AG04449 (cell line): ENCODE data around the gene ANKRD33B.
"Not testable (repeated sequence)": the region's sequence is repeated elsewhere in the genome, so short reads cannot be mapped to it uniquely, and the experiment has no call there.

Experiments used
- CTCF ChIA-PET: fragments of 350-600 bp; formaldehyde crosslinking; extraction: SDS; loops from one replicate; lab custom pipeline; 2021; ENCODE audit warnings: antibody characterized with exemption; lab: Yijun Ruan, JAX
- POLR2A ChIA-PET: fragments of 400-600, 350-600 bp; formaldehyde crosslinking; extraction: SDS; loops from one replicate; lab custom pipeline; 2020; ENCODE audit warnings: antibody characterized with exemption, inconsistent platforms; lab: Yijun Ruan, JAX
- DNase-seq: peaks from one replicate; pipeline ENCODE4 v3.0.0-alpha.2; 2010; ENCODE audit warnings: low read depth, low spot score
- H3K4me3 ChIP-seq: 2 replicates; pipeline ENCODE4 v1.5.1; 2011; ENCODE audit warnings: low read depth, mild to moderate bottlenecking, control low read depth, low read length
- TF ChIP-seq, protein P1 (sequence below): IDR thresholded peaks from one replicate; pipeline ENCODE4 v1.5.1; 2011; ENCODE audit warnings: mild to moderate bottlenecking, moderate library complexity, low read length, control low read depth, inconsistent platforms; ENCODE audit not compliant: insufficient read depth; ENCODE audit errors: missing control alignments

The ANKRD33B gene

DNA sequence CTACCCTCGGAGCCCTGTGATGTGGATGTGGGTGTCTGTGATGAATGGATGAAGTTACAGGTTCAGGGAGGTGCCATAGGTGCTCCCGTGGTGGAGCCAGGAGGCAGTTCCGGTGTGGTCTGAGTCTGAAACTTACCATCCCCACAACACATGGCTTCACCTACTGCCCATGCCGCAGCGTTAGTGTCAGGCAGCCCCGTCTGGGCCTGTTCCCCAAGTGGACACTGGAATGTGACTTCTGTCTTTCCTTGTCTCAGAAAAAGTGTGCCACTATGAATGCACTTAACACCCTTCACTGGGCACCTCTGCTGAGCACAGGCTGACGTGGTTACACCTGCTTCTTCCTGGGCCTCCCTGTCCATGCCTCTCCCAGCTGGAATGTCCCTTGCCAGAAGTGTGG, 8.6 kb downstream of the ANKRD33B start:
- H3K4me3 ChIP-seq = no peak overlapping the region
- TF ChIP-seq, protein P1, sequence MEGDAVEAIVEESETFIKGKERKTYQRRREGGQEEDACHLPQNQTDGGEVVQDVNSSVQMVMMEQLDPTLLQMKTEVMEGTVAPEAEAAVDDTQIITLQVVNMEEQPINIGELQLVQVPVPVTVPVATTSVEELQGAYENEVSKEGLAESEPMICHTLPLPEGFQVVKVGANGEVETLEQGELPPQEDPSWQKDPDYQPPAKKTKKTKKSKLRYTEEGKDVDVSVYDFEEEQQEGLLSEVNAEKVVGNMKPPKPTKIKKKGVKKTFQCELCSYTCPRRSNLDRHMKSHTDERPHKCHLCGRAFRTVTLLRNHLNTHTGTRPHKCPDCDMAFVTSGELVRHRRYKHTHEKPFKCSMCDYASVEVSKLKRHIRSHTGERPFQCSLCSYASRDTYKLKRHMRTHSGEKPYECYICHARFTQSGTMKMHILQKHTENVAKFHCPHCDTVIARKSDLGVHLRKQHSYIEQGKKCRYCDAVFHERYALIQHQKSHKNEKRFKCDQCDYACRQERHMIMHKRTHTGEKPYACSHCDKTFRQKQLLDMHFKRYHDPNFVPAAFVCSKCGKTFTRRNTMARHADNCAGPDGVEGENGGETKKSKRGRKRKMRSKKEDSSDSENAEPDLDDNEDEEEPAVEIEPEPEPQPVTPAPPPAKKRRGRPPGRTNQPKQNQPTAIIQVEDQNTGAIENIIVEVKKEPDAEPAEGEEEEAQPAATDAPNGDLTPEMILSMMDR = no peak
- ChIA-PET CTCF (no interaction called here), POLR2A (no interaction called here)
- no peak for DNase-seq

DNA sequence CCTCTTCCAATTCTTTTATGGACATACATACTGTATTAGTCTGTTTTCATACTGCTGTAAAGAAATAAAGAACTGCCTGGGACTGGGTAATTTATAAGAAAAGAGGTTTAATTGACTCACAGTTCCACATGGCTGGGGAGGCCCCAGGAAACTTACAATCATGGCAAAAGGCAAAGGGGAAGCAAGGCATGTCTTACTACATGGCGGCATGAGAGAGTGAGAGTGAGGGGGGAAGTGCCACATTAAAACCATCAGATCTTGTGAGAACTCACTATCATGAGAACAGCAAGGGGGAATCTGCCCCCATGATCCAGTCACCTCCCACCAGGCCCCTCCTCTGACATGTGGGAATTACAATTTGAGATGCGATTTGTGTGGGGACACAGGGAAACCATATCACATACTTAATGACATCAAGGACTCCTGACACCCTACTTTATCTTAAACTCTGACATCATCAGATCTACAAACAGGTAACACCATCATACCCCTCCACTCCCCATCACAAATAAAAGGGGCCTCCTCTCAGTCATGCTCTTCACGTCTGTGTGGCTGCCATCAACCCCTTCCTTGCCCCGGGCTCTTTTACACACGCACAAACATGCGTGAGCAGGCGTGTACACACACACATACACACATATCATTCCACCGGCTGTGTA, 9.7 kb downstream of the ANKRD33B start:
- no peak for DNase-seq
- ChIA-PET POLR2A (no interaction called here), CTCF (no interaction called here)
- TF ChIP-seq, protein P1 = no peak
- H3K4me3 ChIP-seq = no peak overlapping the region

DNA sequence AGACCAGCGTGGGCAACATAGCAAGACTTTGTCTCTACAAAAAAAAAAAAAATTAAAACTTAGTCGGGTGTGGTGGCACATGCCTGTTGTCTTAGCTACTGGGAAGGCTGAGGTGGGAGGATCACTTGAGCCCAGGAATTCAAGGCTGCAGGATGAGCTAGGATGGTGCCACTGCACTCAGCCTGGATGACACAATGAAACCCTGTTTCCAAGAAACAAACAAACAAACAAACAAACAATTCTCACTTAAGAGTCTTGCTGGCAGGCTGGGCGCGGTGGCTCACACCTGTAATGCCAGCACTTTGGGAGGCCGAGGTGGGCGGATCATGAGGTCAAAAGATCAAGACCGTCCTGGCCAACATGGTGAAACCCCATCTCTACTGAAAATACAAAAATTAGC, 11.0 kb downstream of the ANKRD33B start:
- DNase-seq, H3K4me3 ChIP-seq, POLR2A ChIA-PET: not testable (repeated sequence)
- CTCF ChIA-PET = interaction anchor here (3.0 kb wide), 1 partner anchor 53 kb away, joined by 10 read pairs; no protein-coding TSS in a partner anchor

DNA sequence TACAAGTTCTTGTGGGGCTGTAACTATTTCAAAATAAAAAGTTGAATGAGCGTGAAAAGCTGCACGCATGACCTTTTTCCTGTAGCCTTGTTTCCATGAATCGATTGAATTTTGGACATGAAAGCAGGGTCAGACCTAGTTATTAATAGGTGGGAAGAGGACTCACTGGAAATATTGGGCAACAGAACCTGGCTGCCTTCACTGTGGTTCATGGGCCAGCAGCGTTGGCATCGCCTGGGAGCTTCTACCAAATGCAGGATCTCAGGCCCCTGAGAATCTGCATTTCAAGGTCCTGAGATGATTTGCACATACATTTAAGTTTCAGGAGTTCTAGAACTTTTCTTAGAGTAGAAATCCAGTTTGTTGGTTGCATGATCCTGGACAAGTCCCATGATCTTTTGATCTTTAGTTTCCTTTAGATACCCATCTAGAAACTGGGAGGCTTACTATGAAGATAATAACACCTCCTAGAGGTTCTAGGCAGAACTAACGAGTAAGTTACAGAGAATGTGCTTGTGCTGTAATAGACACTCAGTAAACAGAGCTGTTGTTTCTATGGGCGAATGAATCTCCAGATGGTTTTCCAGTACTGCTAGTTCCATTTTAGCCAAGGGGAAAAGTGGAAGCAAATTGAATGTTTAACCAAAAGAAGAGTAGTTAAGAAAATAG, 12.4 kb downstream of the ANKRD33B start:
- no peak for DNase-seq
- ChIA-PET POLR2A (interaction anchor here (0.9 kb wide), 1 partner anchor 8 kb away, joined by 4 read pairs; no protein-coding TSS in a partner anchor), CTCF (interaction anchor here (1.0 to 3.0 kb wide), 4 partner anchors 9 to 123 kb away, joined by 3 to 10 read pairs (median 4); no protein-coding TSS in a partner anchor)
- TF ChIP-seq, protein P1 = no peak
- H3K4me3 ChIP-seq = no peak overlapping the region

DNA sequence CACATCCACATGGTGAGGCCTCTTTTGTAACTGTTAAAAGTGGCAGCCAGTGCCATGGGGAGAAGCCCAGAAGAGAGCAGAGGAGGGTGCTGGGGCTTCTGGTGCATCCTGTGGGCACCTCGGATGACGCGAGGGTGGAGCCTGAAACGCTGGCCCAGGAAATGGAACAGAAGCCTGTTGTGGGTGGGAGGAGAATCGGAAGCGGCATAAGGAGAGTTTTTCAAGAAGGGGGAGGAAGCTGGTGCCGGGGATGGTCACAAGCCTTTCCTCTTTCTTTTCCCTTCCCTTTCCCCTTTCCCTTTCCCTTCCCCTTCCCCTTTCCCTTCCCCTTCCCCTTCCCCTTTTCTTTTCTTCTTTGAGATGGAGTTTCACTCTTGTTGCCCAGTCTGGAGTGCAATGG, 12.9 kb downstream of the ANKRD33B start:
- TF ChIP-seq, protein P1 = no peak
- POLR2A ChIA-PET = interaction anchor here (0.9 kb wide), 1 partner anchor 9 kb away, joined by 4 read pairs; no protein-coding TSS in a partner anchor
- H3K4me3 ChIP-seq = no peak overlapping the region
- DNase-seq = no peak
- CTCF ChIA-PET = interaction anchor here (1.0 to 3.0 kb wide), 3 partner anchors 11 to 124 kb away, joined by 3 to 10 read pairs (median 4); no protein-coding TSS in a partner anchor

DNA sequence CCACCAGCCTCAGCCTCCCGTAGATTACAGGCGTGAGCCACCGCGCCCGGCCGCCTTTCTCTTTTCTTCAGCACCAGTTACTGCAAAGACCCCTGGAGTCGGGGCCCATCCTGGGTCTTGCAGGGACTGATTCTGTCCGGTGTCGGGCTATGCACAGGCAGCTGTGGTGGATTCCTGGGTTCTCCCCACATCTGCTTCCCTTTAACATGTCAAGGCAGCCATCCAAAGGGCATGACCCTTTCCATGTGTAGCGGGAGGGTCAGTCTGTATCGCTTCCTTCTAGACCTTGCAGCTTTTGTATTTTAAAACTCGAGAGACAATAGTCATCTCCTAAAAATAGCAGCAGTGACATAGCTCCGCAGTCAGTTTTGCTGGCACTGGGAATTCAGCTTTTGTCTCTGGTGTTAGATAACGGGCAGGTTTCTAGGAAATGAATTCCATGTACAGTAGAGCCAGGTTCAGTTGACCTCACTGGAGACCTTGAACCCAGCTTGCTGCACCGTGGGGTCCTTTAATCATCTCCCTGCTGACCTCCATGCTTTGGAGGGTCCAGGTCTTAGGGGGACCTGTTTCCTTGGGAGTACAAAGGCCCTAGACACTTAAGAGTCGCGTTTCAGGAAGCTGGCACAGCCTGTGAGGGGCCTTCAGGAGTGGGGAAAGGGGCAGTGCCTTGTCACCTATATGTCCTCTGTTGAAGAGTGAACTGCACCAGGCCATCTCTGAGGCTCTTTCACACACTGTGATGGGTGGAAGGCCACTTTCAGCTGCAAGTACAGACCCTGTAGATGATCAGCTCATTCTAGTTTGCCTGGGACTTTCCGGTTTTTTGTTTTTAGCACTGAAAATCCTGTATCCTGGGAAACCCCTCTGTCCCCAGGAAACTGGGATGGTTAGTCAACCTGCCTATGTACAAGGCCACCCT, 13.8 kb downstream of the ANKRD33B start:
- no peak for DNase-seq
- ChIA-PET POLR2A (interaction anchor here (0.7 kb wide), 1 partner anchor 77 kb away, joined by 3 read pairs; no protein-coding TSS in a partner anchor), CTCF (interaction anchor here (0.8 to 3.0 kb wide), 4 partner anchors 9 to 125 kb away, joined by 3 to 10 read pairs (median 6); no protein-coding TSS in a partner anchor)
- TF ChIP-seq, protein P1 = no peak
- H3K4me3 ChIP-seq = no peak overlapping the region
